ENCODE results near the gene TMEM243. TPM values are rescaled to one million over a fixed set of nuclear protein-coding genes. Genes with fewer than 3 reads are reported as not detected.

Gene TMEM243
- total RNA-seq, 1 donor: 35.8 TPM

Small RNA genes within 50 kb of the gene (small RNA-seq; reads per million reads assigned to genes)
- gene RF00019 (not detected), gene RF02271 (not detected)

Other genes with a start within 250 kb of the TMEM243 start
- gene ELAPOR2, start 160.1 kb downstream of the TMEM243 start, total RNA-seq: 1.7 and 8.4 TPM in 2 replicates
- gene DMTF1, start 67.3 kb downstream of the TMEM243 start, total RNA-seq: 60.6 and 98.9 TPM in 2 replicates
- 20.9 and 34.1 TPM in 2 replicates for gene CROT, start 125.9 kb upstream of the TMEM243 start, total RNA-seq